ENCODE results near the gene GTF2IRD1. TPM values are rescaled to one million over a fixed set of nuclear protein-coding genes. Genes with fewer than 3 reads are reported as not detected.
"Not testable (repeated sequence)": the region's sequence is repeated elsewhere in the genome, so short reads cannot be mapped to it uniquely, and the experiment has no call there.

The GTF2IRD1 gene
- total RNA-seq, 1 experiment from 2014 or later = 53.6 TPM

DNA sequence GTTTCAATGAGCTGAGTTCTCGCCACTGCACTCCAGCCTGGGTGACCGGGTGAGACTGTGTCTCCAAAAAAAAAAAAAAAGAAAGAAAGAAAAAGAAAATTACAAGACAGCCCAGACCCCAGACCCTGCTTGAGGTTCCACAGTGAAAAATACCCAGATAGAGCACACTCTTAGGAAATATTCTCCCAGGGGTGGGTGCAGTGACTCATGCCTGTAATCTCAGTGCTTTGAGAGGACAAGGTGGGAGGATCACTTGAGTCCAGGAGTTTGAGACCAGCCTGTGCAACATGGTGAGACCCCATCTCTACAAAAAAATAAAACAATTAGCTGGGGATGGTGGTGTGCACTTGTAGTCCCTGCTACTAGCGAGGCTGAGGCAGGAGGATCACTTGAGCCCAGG, 41.1 kb upstream of the GTF2IRD1 start:
- H3K27ac Mint-ChIP-seq (ENCODE audit: unreplicated experiment) = no peak overlapping the region
- intact Hi-C loops (cut with micrococcal nuclease; ENCODE audit: unreplicated experiment) = loop anchor here (10.0 kb wide), 1 partner anchor 242 kb away; the partner anchor contains the start of gene GTF2I
- H3K27me3 Mint-ChIP-seq (ENCODE audit: insufficient read depth, unreplicated experiment) = no peaks in the 10 kb centered on the region
- no peak overlapping the region for H3K4me3 ChIP-seq (ENCODE audit: low read depth, low read length)
- DNase-seq = no peak
- H3K36me3 Mint-ChIP-seq (ENCODE audit: insufficient read depth, unreplicated experiment) = no peaks in the 10 kb centered on the region
- TF ChIP-seq, protein P1, sequence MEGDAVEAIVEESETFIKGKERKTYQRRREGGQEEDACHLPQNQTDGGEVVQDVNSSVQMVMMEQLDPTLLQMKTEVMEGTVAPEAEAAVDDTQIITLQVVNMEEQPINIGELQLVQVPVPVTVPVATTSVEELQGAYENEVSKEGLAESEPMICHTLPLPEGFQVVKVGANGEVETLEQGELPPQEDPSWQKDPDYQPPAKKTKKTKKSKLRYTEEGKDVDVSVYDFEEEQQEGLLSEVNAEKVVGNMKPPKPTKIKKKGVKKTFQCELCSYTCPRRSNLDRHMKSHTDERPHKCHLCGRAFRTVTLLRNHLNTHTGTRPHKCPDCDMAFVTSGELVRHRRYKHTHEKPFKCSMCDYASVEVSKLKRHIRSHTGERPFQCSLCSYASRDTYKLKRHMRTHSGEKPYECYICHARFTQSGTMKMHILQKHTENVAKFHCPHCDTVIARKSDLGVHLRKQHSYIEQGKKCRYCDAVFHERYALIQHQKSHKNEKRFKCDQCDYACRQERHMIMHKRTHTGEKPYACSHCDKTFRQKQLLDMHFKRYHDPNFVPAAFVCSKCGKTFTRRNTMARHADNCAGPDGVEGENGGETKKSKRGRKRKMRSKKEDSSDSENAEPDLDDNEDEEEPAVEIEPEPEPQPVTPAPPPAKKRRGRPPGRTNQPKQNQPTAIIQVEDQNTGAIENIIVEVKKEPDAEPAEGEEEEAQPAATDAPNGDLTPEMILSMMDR (IDR thresholded peaks at IDR 0.05; ENCODE audit: insufficient read depth in 1 of 2, low read depth in 1 of 2, low read length in 1 of 2, severe bottlenecking in 1 of 2, unreplicated experiment in 1 of 2) = no peak
- ChIA-PET POLR2A (no interaction called here), CTCF (no interaction called here)
- H3K27me3 ChIP-seq (replicated peaks; ENCODE audit: control insufficient read depth, insufficient read depth, low read length) = no peaks in the 10 kb centered on the region
- H3K9me3 ChIP-seq = no peaks in the 10 kb centered on the region
- no peaks in the 10 kb centered on the region for H3K36me3 ChIP-seq (ENCODE audit: control insufficient read depth, insufficient read depth, low read length)
- no peaks in the 10 kb centered on the region for H3K4me1 ChIP-seq
- H3K4me1 Mint-ChIP-seq (ENCODE audit: low read depth, unreplicated experiment) = peaks cover 4% of the 10 kb centered on the region
- no peaks in the 10 kb centered on the region for H3K9me3 Mint-ChIP-seq (ENCODE audit: unreplicated experiment)
- no TSS peak for BruUV-seq (replicated peaks)
- no peak overlapping the region for H3K4me3 Mint-ChIP-seq (ENCODE audit: unreplicated experiment)

DNA sequence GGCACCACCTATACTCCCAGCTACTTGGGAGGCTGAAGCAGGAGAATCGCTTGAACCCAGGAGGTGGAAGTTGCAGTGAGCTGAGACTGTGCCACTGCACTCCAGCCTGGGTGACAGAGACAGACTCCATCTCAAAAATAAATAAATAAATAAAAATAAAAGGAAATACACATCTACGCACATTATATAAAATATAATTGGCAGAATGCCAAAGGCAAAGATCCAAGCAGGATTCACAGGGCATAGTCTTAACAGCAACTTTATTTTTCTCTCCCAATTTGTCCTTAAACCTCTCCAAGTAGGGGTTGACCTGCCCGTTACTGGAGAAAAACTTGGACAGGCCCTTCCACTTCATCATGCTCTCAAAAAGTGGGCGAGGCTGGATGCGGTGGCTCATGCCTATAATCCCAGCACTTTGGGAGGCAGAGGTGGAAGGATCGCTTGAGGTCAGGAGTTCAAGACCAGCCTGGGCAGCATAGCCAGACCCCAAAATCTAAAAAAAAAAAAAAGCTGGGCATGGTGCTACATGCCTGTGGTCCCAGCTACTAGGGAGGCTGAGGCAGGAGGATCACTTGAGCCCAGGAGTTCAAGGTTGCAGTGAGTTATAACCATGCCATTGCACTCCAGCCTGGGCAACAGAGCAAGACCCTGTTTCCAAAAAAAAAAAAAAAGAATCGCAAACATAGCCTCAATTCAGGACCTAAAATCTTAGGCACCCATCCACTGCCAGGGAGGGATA, 38.9 kb upstream of the GTF2IRD1 start:
- H3K4me1 ChIP-seq; BruUV-seq (replicated peaks); H3K4me1 Mint-ChIP-seq (ENCODE audit: low read depth, unreplicated experiment); CTCF ChIA-PET; H3K9me3 Mint-ChIP-seq (ENCODE audit: unreplicated experiment); H3K4me3 Mint-ChIP-seq (ENCODE audit: unreplicated experiment); H3K36me3 Mint-ChIP-seq (ENCODE audit: insufficient read depth, unreplicated experiment); DNase-seq; H3K9me3 ChIP-seq; H3K27me3 Mint-ChIP-seq (ENCODE audit: insufficient read depth, unreplicated experiment); H3K4me3 ChIP-seq (ENCODE audit: low read depth, low read length); H3K36me3 ChIP-seq (ENCODE audit: control insufficient read depth, insufficient read depth, low read length); POLR2A ChIA-PET; H3K27me3 ChIP-seq (replicated peaks; ENCODE audit: control insufficient read depth, insufficient read depth, low read length); H3K27ac Mint-ChIP-seq (ENCODE audit: unreplicated experiment): not testable (repeated sequence)
- intact Hi-C loops (cut with micrococcal nuclease; ENCODE audit: unreplicated experiment) = loop anchor here (10.0 kb wide), 1 partner anchor 240 kb away; the partner anchor contains the start of gene GTF2I

DNA sequence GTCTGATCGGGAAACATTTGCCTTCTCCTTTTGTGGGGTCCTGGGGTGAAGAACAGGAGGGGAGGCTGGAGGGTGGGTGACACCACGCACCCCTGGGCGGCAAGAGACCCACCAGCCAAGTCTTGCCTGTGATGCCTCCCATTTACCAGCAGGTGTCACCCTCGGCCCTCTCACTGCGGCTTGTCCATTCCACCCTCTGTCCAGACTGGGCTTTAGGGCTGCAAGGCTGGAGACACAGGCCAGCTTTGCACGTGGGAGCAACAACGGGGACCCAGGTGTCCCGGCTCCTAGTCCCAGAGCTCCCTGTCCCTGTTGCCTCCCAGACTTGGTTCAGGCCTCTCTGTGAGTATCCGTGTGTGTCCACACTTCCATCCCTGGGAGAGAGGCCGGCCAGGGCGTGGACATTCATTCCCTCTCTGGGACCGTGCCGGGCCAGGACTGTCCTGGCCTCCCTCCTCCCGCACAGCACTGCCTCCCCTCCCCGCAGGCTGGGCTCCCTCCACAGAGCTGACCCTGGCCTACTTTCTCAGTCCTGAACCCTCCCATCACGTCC, 36.2 kb upstream of the GTF2IRD1 start:
- intact Hi-C loops (cut with micrococcal nuclease; ENCODE audit: unreplicated experiment) = loop anchor here (1.0 to 10.0 kb wide), 4 partner anchors 48 to 237 kb away; partner anchors contain the start of gene GTF2I
- peaks cover 9% of the 10 kb centered on the region for H3K4me1 Mint-ChIP-seq (ENCODE audit: low read depth, unreplicated experiment)
- Histone ChIP-seq H3K4me1 (no peaks in the 10 kb centered on the region), H3K36me3 (ENCODE audit: control insufficient read depth, insufficient read depth, low read length) (no peaks in the 10 kb centered on the region), H3K9me3 (no peaks in the 10 kb centered on the region), H3K4me3 (ENCODE audit: low read depth, low read length) (no peak overlapping the region), H3K27me3 (replicated peaks; ENCODE audit: control insufficient read depth, insufficient read depth, low read length) (no peaks in the 10 kb centered on the region)
- H3K36me3 Mint-ChIP-seq (ENCODE audit: insufficient read depth, unreplicated experiment) = no peaks in the 10 kb centered on the region
- H3K4me3 Mint-ChIP-seq (ENCODE audit: unreplicated experiment) = no peak overlapping the region
- no peaks in the 10 kb centered on the region for H3K27me3 Mint-ChIP-seq (ENCODE audit: insufficient read depth, unreplicated experiment)
- CTCF ChIA-PET = interaction anchor here (0.5 to 1.5 kb wide), 3 partner anchors 146 to 162 kb away, joined by 3 to 4 read pairs (median 3); no protein-coding TSS in a partner anchor
- H3K9me3 Mint-ChIP-seq (ENCODE audit: unreplicated experiment) = no peaks in the 10 kb centered on the region
- POLR2A ChIA-PET = no interaction called here
- H3K27ac Mint-ChIP-seq (ENCODE audit: unreplicated experiment) = no peak overlapping the region
- peak; percentile 73 to 84 for DNase-seq
- TF ChIP-seq, protein P1 (IDR thresholded peaks at IDR 0.05; ENCODE audit: insufficient read depth in 1 of 2, low read depth in 1 of 2, low read length in 1 of 2, severe bottlenecking in 1 of 2, unreplicated experiment in 1 of 2) = peak; percentile 93 to 95
- no TSS peak for BruUV-seq (replicated peaks)
